Measurements from ENCODE around the gene CNNM1. TPM values are rescaled to one million over a fixed set of nuclear protein-coding genes. Genes with fewer than 3 reads are reported as not detected.

Gene CNNM1
- total and polyA plus RNA-seq, 4 donors = 0.15 to 0.52 (median 0.19) TPM

DNA sequence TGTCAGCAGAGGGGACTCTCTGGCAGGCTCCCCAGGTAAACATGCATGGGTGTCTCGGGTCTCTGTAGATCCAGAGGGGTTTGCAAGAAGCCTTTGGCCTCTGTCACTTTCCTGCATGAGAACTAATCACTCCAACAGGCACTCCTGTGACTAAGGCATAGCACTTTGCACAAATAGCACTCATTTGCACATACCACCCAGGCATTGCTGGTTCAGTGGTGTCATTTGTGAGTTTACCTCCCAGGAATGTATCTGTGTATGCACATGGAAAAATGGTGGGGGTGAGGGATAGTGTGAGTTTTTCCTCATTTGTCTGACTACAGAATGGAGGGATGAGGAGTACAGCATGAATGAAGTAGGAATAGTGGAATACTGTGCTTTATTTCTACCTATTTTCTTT is 39.5 kb downstream of the CNNM1 start:
- H3K27ac ChIP-seq (ENCODE audit: low read depth in 1 of 2, low read length in 1 of 2) = no peak overlapping the region
- no peaks in the 10 kb centered on the region for H3K4me1 ChIP-seq (ENCODE audit: control insufficient read depth in 5 of 5, insufficient read depth in 5 of 5, low read length in 5 of 5)
- no peak overlapping the region for H3K4me3 ChIP-seq
- H3K36me3 ChIP-seq (ENCODE audit: control insufficient read depth in 4 of 4, insufficient read depth in 4 of 4, low read length in 4 of 4) = no peaks in the 10 kb centered on the region
- 60 to 88% methylated on average over 1 of the region's 1 CpG for WGBS, 2 donors
- ATAC-seq (ENCODE audit: insufficient read depth, low FRiP score) (no peak), DNase-seq (no peak)
- no peaks in the 10 kb centered on the region for H3K27me3 ChIP-seq (ENCODE audit: control insufficient read depth in 3 of 3, insufficient read depth in 3 of 3, low read length in 2 of 3)
- H3K9me3 ChIP-seq (ENCODE audit: control insufficient read depth in 4 of 4, insufficient read depth in 3 of 4, low read length in 3 of 4) = no peaks in the 10 kb centered on the region
- no peak overlapping the region for H3K9ac ChIP-seq (ENCODE audit: insufficient read depth in 1 of 2, low read length in 2 of 2)
- TF ChIP-seq CTCF (IDR thresholded peaks at IDR 0.05; ENCODE audit: control extremely low read depth, extremely low read depth) = no peak

DNA sequence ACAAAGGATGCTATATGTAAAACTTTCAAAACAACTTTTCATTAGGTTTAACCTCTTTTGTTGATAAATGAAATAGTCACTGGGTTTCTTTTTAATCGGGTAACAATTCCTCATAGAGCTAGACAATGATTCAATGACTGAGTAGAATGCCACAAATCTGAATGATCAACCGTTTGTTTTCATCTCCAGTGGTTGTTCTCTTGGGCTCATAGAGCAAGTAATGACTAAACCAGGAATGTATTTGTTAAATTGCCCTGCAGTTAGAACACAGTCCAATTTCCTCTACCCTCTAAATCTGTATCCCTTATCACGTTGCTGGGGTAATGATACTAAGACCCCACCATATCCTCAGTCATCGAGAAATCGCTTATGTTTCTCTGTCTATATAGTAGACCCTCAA is 40.0 kb downstream of the CNNM1 start:
- H3K27ac ChIP-seq (ENCODE audit: low read depth in 1 of 2, low read length in 1 of 2) = no peak overlapping the region
- no peak overlapping the region for H3K9ac ChIP-seq (ENCODE audit: insufficient read depth in 1 of 2, low read length in 2 of 2)
- no peak overlapping the region for H3K4me3 ChIP-seq
- DNase-seq (no peak), ATAC-seq (ENCODE audit: insufficient read depth, low FRiP score) (no peak)
- no peaks in the 10 kb centered on the region for H3K27me3 ChIP-seq (ENCODE audit: control insufficient read depth in 3 of 3, insufficient read depth in 3 of 3, low read length in 2 of 3)
- no peaks in the 10 kb centered on the region for H3K9me3 ChIP-seq (ENCODE audit: control insufficient read depth in 4 of 4, insufficient read depth in 3 of 4, low read length in 3 of 4)
- no peaks in the 10 kb centered on the region for H3K36me3 ChIP-seq (ENCODE audit: control insufficient read depth in 4 of 4, insufficient read depth in 4 of 4, low read length in 4 of 4)
- no peak for TF ChIP-seq CTCF (IDR thresholded peaks at IDR 0.05; ENCODE audit: control extremely low read depth, extremely low read depth)
- H3K4me1 ChIP-seq (ENCODE audit: control insufficient read depth in 5 of 5, insufficient read depth in 5 of 5, low read length in 5 of 5) = no peaks in the 10 kb centered on the region
- WGBS, 2 donors = 84 to 94% methylated on average over 5 of the region's 5 CpGs

DNA sequence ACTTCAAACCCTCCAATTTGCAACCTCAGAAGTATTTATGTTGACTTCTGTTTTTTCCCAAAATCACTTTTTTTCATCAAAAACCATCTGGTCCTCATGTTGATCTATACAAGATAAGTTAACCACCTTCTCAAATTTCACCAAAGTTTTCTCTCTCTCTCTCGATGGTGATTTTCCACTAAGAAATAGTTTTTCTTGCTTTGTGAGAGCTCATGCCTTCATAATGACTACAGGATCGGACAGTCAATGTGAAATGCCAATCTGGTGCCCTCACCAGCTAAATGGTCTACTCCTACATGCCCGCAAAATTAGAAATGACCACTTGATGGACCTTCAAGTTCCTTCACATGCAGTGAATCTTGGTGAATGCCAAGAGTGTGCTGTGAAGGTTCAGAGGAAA is 40.4 kb downstream of the CNNM1 start:
- no peak overlapping the region for H3K4me3 ChIP-seq
- DNase-seq = no peak
- H3K27me3 ChIP-seq (ENCODE audit: control insufficient read depth in 3 of 3, insufficient read depth in 3 of 3, low read length in 2 of 3) = no peaks in the 10 kb centered on the region
- no peaks in the 10 kb centered on the region for H3K4me1 ChIP-seq (ENCODE audit: control insufficient read depth in 5 of 5, insufficient read depth in 5 of 5, low read length in 5 of 5)
- no peak for ATAC-seq (ENCODE audit: insufficient read depth, low FRiP score)
- no peaks in the 10 kb centered on the region for H3K36me3 ChIP-seq (ENCODE audit: control insufficient read depth in 4 of 4, insufficient read depth in 4 of 4, low read length in 4 of 4)
- 80 to 90% methylated on average over 3 of the region's 3 CpGs for WGBS, 2 donors
- no peak overlapping the region for H3K9ac ChIP-seq (ENCODE audit: insufficient read depth in 1 of 2, low read length in 2 of 2)
- H3K27ac ChIP-seq (ENCODE audit: low read depth in 1 of 2, low read length in 1 of 2) = no peak overlapping the region
- H3K9me3 ChIP-seq (ENCODE audit: control insufficient read depth in 4 of 4, insufficient read depth in 3 of 4, low read length in 3 of 4) = no peaks in the 10 kb centered on the region
- TF ChIP-seq CTCF (IDR thresholded peaks at IDR 0.05; ENCODE audit: control extremely low read depth, extremely low read depth) = no peak

- no peak overlapping the region for H3K27ac ChIP-seq (ENCODE audit: low read depth in 1 of 2, low read length in 1 of 2)
- H3K9me3 ChIP-seq (ENCODE audit: control insufficient read depth in 4 of 4, insufficient read depth in 3 of 4, low read length in 3 of 4) = no peaks in the 10 kb centered on the region
- no peak for ATAC-seq (ENCODE audit: insufficient read depth, low FRiP score)
- H3K4me3 ChIP-seq = no peak overlapping the region
- DNase-seq = peak in 2 of 3 donors; percentile 25 to 39
- H3K9ac ChIP-seq (ENCODE audit: insufficient read depth in 1 of 2, low read length in 2 of 2) = no peak overlapping the region
- H3K27me3 ChIP-seq (ENCODE audit: control insufficient read depth in 3 of 3, insufficient read depth in 3 of 3, low read length in 2 of 3) = no peaks in the 10 kb centered on the region
- H3K4me1 ChIP-seq (ENCODE audit: control insufficient read depth in 5 of 5, insufficient read depth in 5 of 5, low read length in 5 of 5) = no peaks in the 10 kb centered on the region
- H3K36me3 ChIP-seq (ENCODE audit: control insufficient read depth in 4 of 4, insufficient read depth in 4 of 4, low read length in 4 of 4) = no peaks in the 10 kb centered on the region
- no peak for TF ChIP-seq CTCF (IDR thresholded peaks at IDR 0.05; ENCODE audit: control extremely low read depth, extremely low read depth)
- 37 to 43% methylated on average over 2 of the region's 2 CpGs for WGBS, 2 donors
Observed at GRCh38 chr10:99370993-99371392, 41.8 kb downstream of the CNNM1 start.

Data from lung (tissue), 12 donors.